22Rv1 (cell line): ENCODE results near the gene UNC13D.

ENCODE experiments used
- ZFX ChIP-seq: fragments of 450-650 bp; IDR thresholded peaks from 2 replicates; pipeline ENCODE4 v1.6.1; 2017; ENCODE audit warnings: antibody characterized with exemption, borderline replicate concordance
- TF ChIP-seq, protein P1 (sequence below): fragments of 450-650 bp; IDR thresholded peaks from 2 replicates; pipeline ENCODE4 v1.5.1; 2017; ENCODE audit warnings: mild to moderate bottlenecking

DNA sequence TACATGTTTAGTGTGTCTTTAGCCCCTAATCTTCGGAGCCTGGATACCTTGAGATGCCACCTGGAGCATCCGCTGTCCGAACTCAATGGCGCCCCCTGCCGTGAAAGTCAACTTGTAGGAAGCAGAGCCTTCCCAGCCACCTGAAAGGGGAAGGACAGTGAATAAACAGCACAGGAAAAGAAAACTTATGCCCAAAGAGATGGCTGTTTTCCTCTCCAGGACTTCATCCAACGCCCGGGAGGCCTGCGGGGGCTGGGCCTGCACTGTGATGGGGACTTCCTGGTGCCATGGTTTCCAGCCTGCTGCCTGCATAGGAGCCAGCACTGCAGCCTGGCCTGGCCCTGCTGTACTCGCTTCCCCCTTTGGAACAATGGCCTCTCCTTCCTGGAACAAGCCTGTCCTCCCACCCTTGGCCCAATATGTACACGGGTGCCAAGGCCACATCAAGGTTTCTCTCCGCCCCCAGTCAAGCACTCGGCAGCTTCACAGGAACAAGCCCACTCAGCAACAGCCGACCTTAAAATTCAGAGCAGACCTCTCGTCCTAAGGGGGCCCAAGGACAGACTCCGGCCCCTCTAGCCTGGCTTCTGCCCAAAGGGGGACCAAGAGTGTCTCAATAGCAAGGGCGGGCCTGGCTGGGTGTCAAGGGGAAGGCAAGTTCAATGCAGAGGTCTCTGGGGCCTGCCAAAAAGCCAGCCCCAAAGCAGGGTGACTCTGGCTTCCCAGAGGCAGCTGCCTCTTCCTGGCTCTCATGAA lies 4.5 kb upstream of the UNC13D start:
- TF ChIP-seq, protein P1, sequence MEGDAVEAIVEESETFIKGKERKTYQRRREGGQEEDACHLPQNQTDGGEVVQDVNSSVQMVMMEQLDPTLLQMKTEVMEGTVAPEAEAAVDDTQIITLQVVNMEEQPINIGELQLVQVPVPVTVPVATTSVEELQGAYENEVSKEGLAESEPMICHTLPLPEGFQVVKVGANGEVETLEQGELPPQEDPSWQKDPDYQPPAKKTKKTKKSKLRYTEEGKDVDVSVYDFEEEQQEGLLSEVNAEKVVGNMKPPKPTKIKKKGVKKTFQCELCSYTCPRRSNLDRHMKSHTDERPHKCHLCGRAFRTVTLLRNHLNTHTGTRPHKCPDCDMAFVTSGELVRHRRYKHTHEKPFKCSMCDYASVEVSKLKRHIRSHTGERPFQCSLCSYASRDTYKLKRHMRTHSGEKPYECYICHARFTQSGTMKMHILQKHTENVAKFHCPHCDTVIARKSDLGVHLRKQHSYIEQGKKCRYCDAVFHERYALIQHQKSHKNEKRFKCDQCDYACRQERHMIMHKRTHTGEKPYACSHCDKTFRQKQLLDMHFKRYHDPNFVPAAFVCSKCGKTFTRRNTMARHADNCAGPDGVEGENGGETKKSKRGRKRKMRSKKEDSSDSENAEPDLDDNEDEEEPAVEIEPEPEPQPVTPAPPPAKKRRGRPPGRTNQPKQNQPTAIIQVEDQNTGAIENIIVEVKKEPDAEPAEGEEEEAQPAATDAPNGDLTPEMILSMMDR, result peak; percentile 92
- TF ChIP-seq ZFX, result no peak
